HCT116 (cell line): ENCODE results near the gene AMHR2. TPM values are rescaled to one million over a fixed set of nuclear protein-coding genes. Genes with fewer than 3 reads are reported as not detected.

Experiments used
- ATAC-seq: fragments of 200-7000 bp; cut with Tn5 transposase; 2 replicates; pipeline ENCODE4 v1.9.1; 2020; ENCODE audit warnings: mild to moderate bottlenecking, moderate library complexity
- BruUV-seq: library from RNA; stranded (reverse); fragments of 400-500 nt; replicated peaks from 2 replicates; lab custom pipeline; 2021; lab: Mats Ljungman, UMichigan
- CTCF ChIA-PET: fragments of 300-600 bp; sonication (Branson Sonifier 250); formaldehyde crosslinking; loops from one replicate; lab custom pipeline; 2021; ENCODE audit warnings: antibody characterized with exemption; lab: Charles Lee
- POLR2A ChIA-PET: fragments of 300-600, 350-600 bp; sonication (Branson Sonifier 250); formaldehyde crosslinking; loops from one replicate; lab custom pipeline; 2021; ENCODE audit warnings: antibody characterized with exemption; lab: Charles Lee
- RAD21 ChIA-PET, 2 experiments: fragments of 300-600 bp; sonication (Branson Sonifier 250); formaldehyde crosslinking; loops; one replicate each; lab custom pipeline; 2023; ENCODE audit warnings: low total read pairs in 2 of 2; ENCODE audit not compliant: uncharacterized antibody in 2 of 2, unreplicated experiment in 2 of 2, low non-redundant PET in 1 of 2; lab: Charles Lee
- DNase-seq: peaks from one replicate; pipeline ENCODE4 v3.0.0-alpha.2; 2010; ENCODE audit warnings: low read depth, low spot score
- H2AFZ ChIP-seq: fragments of 200-600 bp; shearing (Covaris generic), sonication (generic); 2 replicates; pipeline ENCODE4 v1.6.1; 2017; ENCODE audit warnings: low read depth, mixed run types, mixed read lengths, antibody characterized with exemption, low read length; ENCODE audit not compliant: poor library complexity, severe bottlenecking
- H3K27ac ChIP-seq: 2 replicates; pipeline ENCODE4 v1.5.1; 2012; ENCODE audit warnings: low read depth, low read length
- H3K27me3 ChIP-seq: fragments of 200-600 bp; sonication (generic); 2 replicates; pipeline ENCODE4 v1.6.1; 2016; ENCODE audit warnings: mixed run types, low read length, mixed read lengths; ENCODE audit not compliant: insufficient read depth
- H3K36me3 ChIP-seq, 2 experiments: fragments of 200-500 bp in 1 of 2; fragments of 200-600 bp in 1 of 2; sonication (Bioruptor generic) in 1 of 2; sonication (generic) in 1 of 2; 2 replicates each; pipeline versions ENCODE4 v1.5.1 to v1.6.1; 2014 to 2016; ENCODE audit warnings: low read length in 2 of 2, inconsistent platforms in 1 of 2, mixed read lengths in 1 of 2, mixed run types in 1 of 2; ENCODE audit not compliant: insufficient read depth in 2 of 2, control insufficient read depth in 1 of 2
- H3K4me1 ChIP-seq, 2 experiments: fragments of 200-600 bp in 1 of 2; sonication (generic) in 1 of 2; 2 replicates each; pipeline versions ENCODE4 v1.5.1 to v1.6.1; 2012 to 2017; ENCODE audit warnings: low read length in 2 of 2, inconsistent platforms in 1 of 2, mild to moderate bottlenecking in 1 of 2, mixed read lengths in 1 of 2, mixed run types in 1 of 2, moderate library complexity in 1 of 2; ENCODE audit not compliant: insufficient read depth in 2 of 2, control insufficient read depth in 1 of 2
- H3K4me2 ChIP-seq: fragments of 200-600 bp; sonication (generic); 2 replicates; pipeline ENCODE4 v1.6.1; 2017; ENCODE audit warnings: mixed run types, low read length, mixed read lengths
- H3K4me3 ChIP-seq, 2 experiments: fragments of 200-600 bp in 1 of 2; sonication (generic) in 1 of 2; replicated peaks in 1 of 2; 2 replicates each; pipeline ENCODE4 v1.5.1; 2011 to 2016; ENCODE audit warnings: low read length in 2 of 2, control low read depth in 1 of 2, low read depth in 1 of 2, mild to moderate bottlenecking in 1 of 2, mixed read lengths in 1 of 2, mixed run types in 1 of 2
- H3K79me2 ChIP-seq: fragments of 200-600 bp; sonication (generic); 2 replicates; pipeline ENCODE4 v1.6.1; 2017; ENCODE audit warnings: mild to moderate bottlenecking, mixed run types, low read length, moderate library complexity, mixed read lengths; ENCODE audit not compliant: insufficient read depth
- H3K9ac ChIP-seq: fragments of 200-600 bp; sonication (generic); 2 replicates; pipeline ENCODE4 v1.6.1; 2016; ENCODE audit warnings: low read length, mixed read lengths
- H3K9me2 ChIP-seq: fragments of 200-600 bp; sonication (generic), shearing (Covaris generic); 2 replicates; pipeline ENCODE4 v1.6.1; 2017; ENCODE audit warnings: mixed run types, mild to moderate bottlenecking, moderate library complexity; ENCODE audit not compliant: insufficient read depth
- H3K9me3 ChIP-seq, 2 experiments: fragments of 200-500 bp in 1 of 2; fragments of 200-600 bp in 1 of 2; sonication (Bioruptor generic) in 1 of 2; sonication (generic) in 1 of 2; 2 replicates each; pipeline ENCODE4 v1.6.1; 2014 to 2017; ENCODE audit warnings: low read length in 2 of 2, mixed read lengths in 2 of 2, inconsistent platforms in 1 of 2, low read depth in 1 of 2, mild to moderate bottlenecking in 1 of 2, mixed run types in 1 of 2, moderate library complexity in 1 of 2; ENCODE audit not compliant: control insufficient read depth in 1 of 2, insufficient read depth in 1 of 2
- H4K20me1 ChIP-seq: fragments of 200-600 bp; sonication (generic), shearing (Covaris generic); 2 replicates; pipeline ENCODE4 v1.6.1; 2017; ENCODE audit warnings: mixed run types, mild to moderate bottlenecking, moderate library complexity; ENCODE audit not compliant: insufficient read depth
- ATF3 ChIP-seq: IDR thresholded peaks from 2 replicates; pipeline ENCODE4 v1.6.1; 2012
- CBX3 ChIP-seq: IDR thresholded peaks from 2 replicates; pipeline ENCODE4 v1.6.1; 2012; ENCODE audit warnings: low read depth
- CEBPB ChIP-seq: IDR thresholded peaks from 2 replicates; pipeline ENCODE4 v1.6.1; 2012; ENCODE audit warnings: low read depth
- CTCF ChIP-seq, 3 experiments: fragments of 200-600 bp in 1 of 3; sonication (generic) in 1 of 3; IDR thresholded peaks in 2 of 3; conservative IDR thresholded peaks in 1 of 3; 2 replicates each; pipeline ENCODE4 v1.5.1; 2012 to 2017; ENCODE audit warnings: low read depth in 2 of 3, low read length in 2 of 3, antibody characterized with exemption in 1 of 3, borderline replicate concordance in 1 of 3, control low read depth in 1 of 3, mild to moderate bottlenecking in 1 of 3, mixed read lengths in 1 of 3, mixed run types in 1 of 3, moderate library complexity in 1 of 3; ENCODE audit not compliant: insufficient read depth in 1 of 3
- ELF1 ChIP-seq: IDR thresholded peaks from 2 replicates; pipeline ENCODE4 v1.6.1; 2012; ENCODE audit warnings: low read depth, borderline replicate concordance
- JUND ChIP-seq: IDR thresholded peaks from 2 replicates; pipeline ENCODE4 v1.6.1; 2012
- POLR2A ChIP-seq: IDR thresholded peaks from 2 replicates; pipeline ENCODE4 v1.7.0; 2011; ENCODE audit warnings: borderline replicate concordance; ENCODE audit not compliant: insufficient read depth, insufficient read length; ENCODE audit errors: extremely low read depth
- REST ChIP-seq: IDR thresholded peaks from 2 replicates; pipeline ENCODE4 v1.6.1; 2012; ENCODE audit warnings: low read depth
- YY1 ChIP-seq: IDR thresholded peaks from 2 replicates; pipeline ENCODE4 v1.6.1; 2011; ENCODE audit warnings: low read length, low read depth, moderate library complexity, mild to moderate bottlenecking; ENCODE audit not compliant: insufficient replicate concordance; ENCODE audit errors: extremely low read depth
- ZBTB33 ChIP-seq: IDR thresholded peaks from 2 replicates; pipeline ENCODE4 v1.6.1; 2011; ENCODE audit warnings: mild to moderate bottlenecking, low read length, moderate library complexity; ENCODE audit not compliant: insufficient replicate concordance; ENCODE audit errors: extremely low read depth
- ZNF274 ChIP-seq: fragments of 200-500 bp; sonication (Bioruptor generic); IDR thresholded peaks from 2 replicates; pipeline ENCODE4 v1.6.1; 2014; ENCODE audit warnings: mild to moderate bottlenecking, low read depth, low read length, inconsistent platforms
- intact Hi-C: fragments of 100-400 bp; cut with micrococcal nuclease; formaldehyde crosslinking; loops from 2 replicates; pipeline ENCODE4 v1.10.0; 2022
- total RNA-seq: library from RNA; stranded (reverse); gene quantifications from one replicate; pipeline ENCODE4 v1.2.1, GENCODE V29; 2021; ENCODE audit not compliant: unreplicated experiment

AMHR2 gene
- total RNA-seq, 1 experiment from 2014 or later, result not detected

- Histone ChIP-seq H3K27ac (no peak overlapping the region), H3K4me1 (no peaks in the 10 kb centered on the region), H3K9ac (no peak overlapping the region), H4K20me1 (no peaks in the 10 kb centered on the region; the same call in 1 of the 2 replicates), H3K9me2 (no peaks in the 10 kb centered on the region), H3K36me3 (peaks cover 13 to 26% of the 10 kb centered on the region in 2 experiments), H3K79me2 (peaks cover 92% of the 10 kb centered on the region), H3K4me2 (no peak overlapping the region), H3K4me3 (no peak overlapping the region), H3K27me3 (no peaks in the 10 kb centered on the region), H2AFZ (no peak overlapping the region), H3K9me3 (no peaks in the 10 kb centered on the region)
- TSS peak; percentile 30 for BruUV-seq
- TF ChIP-seq CBX3, result no peak
- no peak for TF ChIP-seq REST
- no peak for TF ChIP-seq ELF1
- no peak for TF ChIP-seq JUND
- no peak for TF ChIP-seq YY1
- no peak for TF ChIP-seq ZBTB33
- TF ChIP-seq ZNF274, result no peak
- no peak for TF ChIP-seq CTCF (IDR thresholded peaks at IDR 0.05 in 2 of 3, conservative IDR thresholded peaks at IDR 0.05 in 1 of 3; ENCODE audit: borderline replicate concordance in 1 of 3, insufficient read depth in 1 of 3, low read depth in 2 of 3, low read length in 2 of 3)
- no peak for TF ChIP-seq CEBPB
- TF ChIP-seq POLR2A, result no peak
- no peak for TF ChIP-seq ATF3
- intact Hi-C loops, result no loop called here
- ATAC-seq, result no peak
- ChIA-PET CTCF (no interaction called here), RAD21 (no interaction called here), POLR2A (no interaction called here)
- no peak for DNase-seq
These were observed 34.0 kb upstream of the AMHR2 start for GRCh38 chr12:53389702-53390101.
